ENCODE data around the gene SLC17A1. TPM values are rescaled to one million over a fixed set of nuclear protein-coding genes. Genes with fewer than 3 reads are reported as not detected.

Gene SLC17A1
- total RNA-seq, 4 donors from 2014 or later = not detected

DNA sequence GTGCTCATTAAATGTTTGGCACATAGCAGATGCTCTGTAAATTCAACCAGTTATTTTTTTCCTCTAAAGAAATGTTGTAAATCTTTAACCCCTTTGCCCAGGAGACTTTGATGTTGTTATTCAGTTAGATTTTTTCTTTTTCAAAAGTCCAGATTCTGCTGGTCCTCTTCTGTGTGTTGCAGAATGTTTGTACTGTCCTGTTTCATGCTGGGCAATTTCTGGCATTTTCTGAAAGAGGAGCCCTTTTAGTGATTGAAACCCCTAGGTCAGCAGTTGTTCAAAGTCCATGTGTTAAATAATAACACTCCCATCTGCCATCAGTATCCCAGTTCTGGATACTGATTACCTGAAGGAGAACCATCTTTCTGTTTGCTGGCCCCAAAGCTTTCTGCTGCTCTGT is 1.3 kb upstream of the SLC17A1 start:
- Histone ChIP-seq H3K4me3 (no peak overlapping the region), H3K27ac (no peak overlapping the region), H3K36me3 (no peaks in the 10 kb centered on the region), H3K27me3 (no peaks in the 10 kb centered on the region), H3K4me1 (no peaks in the 10 kb centered on the region), H3K9me3 (no peaks in the 10 kb centered on the region)
- DNase-seq = no peak
- intact Hi-C loops (cut with DNase I; ENCODE audit: low total_unique reads) = no loop called here
- in situ Hi-C loops (cut with MboI; ENCODE audit: low pct_ligation_motif_present in 1 of 4, low pct_unique_long_range_greater_than_20kb in 1 of 4, low sequenced_read_pairs in 3 of 4) = no loop called here
- TF ChIP-seq, protein P1, sequence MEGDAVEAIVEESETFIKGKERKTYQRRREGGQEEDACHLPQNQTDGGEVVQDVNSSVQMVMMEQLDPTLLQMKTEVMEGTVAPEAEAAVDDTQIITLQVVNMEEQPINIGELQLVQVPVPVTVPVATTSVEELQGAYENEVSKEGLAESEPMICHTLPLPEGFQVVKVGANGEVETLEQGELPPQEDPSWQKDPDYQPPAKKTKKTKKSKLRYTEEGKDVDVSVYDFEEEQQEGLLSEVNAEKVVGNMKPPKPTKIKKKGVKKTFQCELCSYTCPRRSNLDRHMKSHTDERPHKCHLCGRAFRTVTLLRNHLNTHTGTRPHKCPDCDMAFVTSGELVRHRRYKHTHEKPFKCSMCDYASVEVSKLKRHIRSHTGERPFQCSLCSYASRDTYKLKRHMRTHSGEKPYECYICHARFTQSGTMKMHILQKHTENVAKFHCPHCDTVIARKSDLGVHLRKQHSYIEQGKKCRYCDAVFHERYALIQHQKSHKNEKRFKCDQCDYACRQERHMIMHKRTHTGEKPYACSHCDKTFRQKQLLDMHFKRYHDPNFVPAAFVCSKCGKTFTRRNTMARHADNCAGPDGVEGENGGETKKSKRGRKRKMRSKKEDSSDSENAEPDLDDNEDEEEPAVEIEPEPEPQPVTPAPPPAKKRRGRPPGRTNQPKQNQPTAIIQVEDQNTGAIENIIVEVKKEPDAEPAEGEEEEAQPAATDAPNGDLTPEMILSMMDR (IDR thresholded peaks at IDR 0.05) = no peak
- TF ChIP-seq EP300 (IDR thresholded peaks at IDR 0.05; ENCODE audit: low read depth) (no peak), POLR2A (IDR thresholded peaks at IDR 0.05) (no peak), POLR2AphosphoS5 (IDR thresholded peaks at IDR 0.05) (no peak)

DNA sequence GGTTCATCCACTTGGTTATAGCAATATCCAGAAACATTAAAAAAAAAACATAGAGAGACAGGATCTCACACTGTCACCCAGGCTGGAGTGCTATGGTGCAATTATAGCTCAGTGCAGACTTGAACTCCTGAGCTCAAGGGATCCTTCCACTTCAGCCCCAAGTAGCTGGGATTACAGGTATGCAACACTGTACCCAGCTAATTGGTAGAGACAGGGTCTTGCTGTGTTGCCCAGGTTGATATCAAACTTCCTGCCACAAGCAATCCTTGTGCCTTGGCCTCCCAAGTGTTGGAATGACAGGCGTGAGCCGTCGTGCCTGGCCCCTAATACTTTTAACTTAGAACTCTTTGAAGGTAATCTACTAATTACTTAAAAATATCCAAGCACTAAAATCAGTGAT is 818 bp upstream of the SLC17A1 start:
- Histone ChIP-seq H3K36me3 (no peaks in the 10 kb centered on the region), H3K4me3 (no peak overlapping the region), H3K4me1 (no peaks in the 10 kb centered on the region), H3K9me3 (no peaks in the 10 kb centered on the region), H3K27me3 (no peaks in the 10 kb centered on the region), H3K27ac (no peak overlapping the region)
- in situ Hi-C loops (cut with MboI; ENCODE audit: low pct_ligation_motif_present in 1 of 4, low pct_unique_long_range_greater_than_20kb in 1 of 4, low sequenced_read_pairs in 3 of 4) = no loop called here
- intact Hi-C loops (cut with DNase I; ENCODE audit: low total_unique reads) = no loop called here
- WGBS, 2 donors (ENCODE audit: low coverage in 1 of 2) = 69 to 90% methylated on average over 3 of the region's 3 CpGs
- no peak for DNase-seq
- TF ChIP-seq, protein P1 (IDR thresholded peaks at IDR 0.05) = no peak
- TF ChIP-seq POLR2A (IDR thresholded peaks at IDR 0.05) (no peak), POLR2AphosphoS5 (IDR thresholded peaks at IDR 0.05) (no peak), EP300 (IDR thresholded peaks at IDR 0.05; ENCODE audit: low read depth) (no peak)

DNA sequence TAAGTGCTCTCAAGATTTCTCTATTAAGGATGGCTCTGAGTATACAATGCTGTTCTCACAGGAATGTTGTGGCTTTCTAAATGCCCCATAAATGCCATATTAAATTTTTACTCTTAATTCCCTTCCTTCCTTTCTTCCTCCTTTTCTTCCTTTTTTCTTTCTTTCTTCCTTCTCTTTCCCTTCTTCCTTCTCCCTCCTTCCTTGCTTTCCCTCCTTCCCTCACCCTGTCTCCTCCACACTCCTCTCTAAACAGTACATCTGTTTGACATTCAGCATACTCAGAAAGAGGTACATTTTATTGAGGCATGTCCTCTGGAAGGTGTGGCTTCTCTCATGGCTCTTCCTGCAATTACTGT is 433 bp upstream of the SLC17A1 start:
- no peak for DNase-seq
- H3K9me3 ChIP-seq = no peaks in the 10 kb centered on the region
- H3K4me3 ChIP-seq = no peak overlapping the region
- no peaks in the 10 kb centered on the region for H3K4me1 ChIP-seq
- no peak overlapping the region for H3K27ac ChIP-seq
- H3K27me3 ChIP-seq = no peaks in the 10 kb centered on the region
- in situ Hi-C loops (cut with MboI; ENCODE audit: low pct_ligation_motif_present in 1 of 4, low pct_unique_long_range_greater_than_20kb in 1 of 4, low sequenced_read_pairs in 3 of 4) (no loop called here), intact Hi-C loops (cut with DNase I; ENCODE audit: low total_unique reads) (no loop called here)
- no peaks in the 10 kb centered on the region for H3K36me3 ChIP-seq
- TF ChIP-seq POLR2AphosphoS5 (IDR thresholded peaks at IDR 0.05) = no peak
- TF ChIP-seq EP300 (IDR thresholded peaks at IDR 0.05; ENCODE audit: low read depth) = no peak
- no peak for TF ChIP-seq POLR2A (IDR thresholded peaks at IDR 0.05)
- TF ChIP-seq, protein P1 (IDR thresholded peaks at IDR 0.05) = no peak

DNA sequence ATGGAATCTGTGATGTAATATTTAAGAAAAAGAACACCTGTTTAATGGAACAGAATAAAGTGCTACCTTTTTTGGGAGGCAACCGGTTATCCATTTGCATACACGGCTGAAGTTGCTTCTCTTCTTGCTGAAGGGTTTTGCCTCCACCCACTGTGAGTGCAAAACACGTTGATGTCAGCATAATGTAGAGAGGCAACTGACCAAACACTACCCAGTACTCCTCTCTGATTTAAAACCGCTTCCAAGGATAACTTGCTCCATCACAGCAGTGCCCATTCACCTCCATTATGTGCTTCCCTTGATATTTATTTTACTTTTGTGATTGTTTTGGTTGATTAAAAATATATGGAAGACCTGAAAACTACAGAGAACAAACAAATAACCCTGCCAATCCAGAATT is 1.4 kb downstream of the SLC17A1 start:
- TF ChIP-seq EP300 (IDR thresholded peaks at IDR 0.05; ENCODE audit: low read depth) = no peak
- TF ChIP-seq, protein P1 (IDR thresholded peaks at IDR 0.05) = no peak
- no peak for TF ChIP-seq POLR2AphosphoS5 (IDR thresholded peaks at IDR 0.05)
- no peak for TF ChIP-seq POLR2A (IDR thresholded peaks at IDR 0.05)
- intact Hi-C loops (cut with DNase I; ENCODE audit: low total_unique reads) (no loop called here), in situ Hi-C loops (cut with MboI; ENCODE audit: low pct_ligation_motif_present in 1 of 4, low pct_unique_long_range_greater_than_20kb in 1 of 4, low sequenced_read_pairs in 3 of 4) (no loop called here)
- Histone ChIP-seq H3K27me3 (no peaks in the 10 kb centered on the region), H3K27ac (no peak overlapping the region), H3K9me3 (no peaks in the 10 kb centered on the region), H3K36me3 (no peaks in the 10 kb centered on the region), H3K4me3 (no peak overlapping the region), H3K4me1 (no peaks in the 10 kb centered on the region)
- no peak for DNase-seq
- whole genome bisulfite sequencing, 2 donors (ENCODE audit: low coverage in 1 of 2) = 66 to 83% methylated on average over 3 to 4 of the region's 4 CpGs
